Activated CD8-positive, alpha-beta memory T cell treated with anti-CD3 and anti-CD28 coated beads, Interleukin-2, amount 50 U/mL, for 24 hours (primary cell): ENCODE results near the gene KIF7.
A peak's percentile ranks its signal among the peaks of the same experiment; 100 is the strongest.

ENCODE experiments used
- DNase-seq: peaks from one replicate; pipeline ENCODE4 v3.0.0-alpha.2; 2020; ENCODE audit errors: extremely low read depth

KIF7 gene

DNA sequence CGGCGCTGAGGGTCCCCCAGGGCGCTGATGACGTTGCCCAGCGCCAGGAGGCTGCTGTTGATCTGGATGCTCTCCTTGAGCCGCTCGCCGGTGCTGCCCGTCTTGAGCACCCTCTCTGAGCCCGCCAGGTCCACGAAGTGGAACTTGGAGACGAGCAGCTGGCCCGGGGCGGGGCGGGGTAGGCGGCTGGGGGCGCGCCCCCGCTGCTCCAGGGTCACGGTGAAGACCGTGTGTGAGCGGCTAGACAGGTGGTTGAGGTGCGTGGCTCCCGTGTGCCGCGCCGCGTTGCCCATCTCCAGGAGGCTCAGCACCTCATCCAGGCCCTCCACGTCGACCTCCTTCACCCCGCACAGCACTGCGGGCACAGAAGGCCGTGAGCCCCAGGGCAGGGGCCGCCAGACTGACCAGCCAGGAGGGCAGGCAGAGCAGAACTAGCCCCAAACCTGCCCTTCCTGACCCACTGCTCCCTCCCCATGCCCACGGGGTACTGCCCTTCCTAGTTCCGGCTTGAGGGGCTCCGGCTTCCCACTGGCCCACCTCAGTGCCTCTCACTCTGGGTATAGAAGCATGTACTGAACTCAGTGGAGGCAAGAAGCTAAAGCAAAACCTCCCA lies 6.1 kb downstream of the KIF7 start:
- DNase-seq: no peak

DNA sequence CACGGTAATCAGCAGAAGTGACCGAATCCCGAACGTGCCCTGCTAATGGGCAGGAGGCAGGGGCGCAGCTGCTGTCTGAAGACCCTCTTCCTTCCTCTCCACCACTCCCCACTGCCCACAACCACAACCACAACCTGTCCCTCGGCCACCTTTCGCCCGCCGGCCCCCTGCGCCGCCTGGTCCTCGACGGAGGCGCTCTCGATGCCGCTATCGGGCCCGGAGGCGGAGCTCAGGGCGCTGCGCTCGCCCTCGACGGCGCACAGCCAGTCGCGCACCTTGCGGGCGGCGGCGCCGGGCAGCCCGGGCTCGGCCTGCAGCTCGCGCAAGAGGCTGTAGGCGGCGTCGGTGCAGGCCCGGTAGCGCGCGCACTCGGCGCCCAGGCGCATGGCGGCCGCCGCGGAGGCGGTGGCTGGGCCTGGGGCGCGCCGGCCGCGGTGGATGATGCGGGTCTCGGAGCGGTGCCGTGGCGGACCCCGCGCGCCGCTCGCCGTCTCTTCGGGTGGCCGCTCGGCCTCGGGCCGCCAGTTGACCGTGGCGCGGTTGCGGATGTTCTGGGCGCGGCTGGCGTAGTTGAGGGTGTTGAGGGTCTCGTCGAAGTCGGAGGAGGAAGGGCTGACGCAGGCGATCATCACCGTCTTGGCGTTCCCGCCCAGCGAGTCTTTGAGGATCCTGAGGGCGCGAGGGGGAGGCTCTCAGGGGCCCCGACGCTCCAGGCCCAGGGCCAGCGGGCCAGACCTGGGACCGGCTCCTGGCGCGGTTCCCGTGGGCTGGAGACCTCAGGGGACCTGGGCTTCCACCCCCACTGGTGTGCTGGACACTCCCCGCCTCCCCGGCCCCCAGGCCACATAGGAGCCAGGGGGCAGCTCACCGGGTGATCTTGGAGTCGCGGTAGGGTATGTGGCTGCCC lies 6.9 kb downstream of the KIF7 start:
- no peak for DNase-seq

DNA sequence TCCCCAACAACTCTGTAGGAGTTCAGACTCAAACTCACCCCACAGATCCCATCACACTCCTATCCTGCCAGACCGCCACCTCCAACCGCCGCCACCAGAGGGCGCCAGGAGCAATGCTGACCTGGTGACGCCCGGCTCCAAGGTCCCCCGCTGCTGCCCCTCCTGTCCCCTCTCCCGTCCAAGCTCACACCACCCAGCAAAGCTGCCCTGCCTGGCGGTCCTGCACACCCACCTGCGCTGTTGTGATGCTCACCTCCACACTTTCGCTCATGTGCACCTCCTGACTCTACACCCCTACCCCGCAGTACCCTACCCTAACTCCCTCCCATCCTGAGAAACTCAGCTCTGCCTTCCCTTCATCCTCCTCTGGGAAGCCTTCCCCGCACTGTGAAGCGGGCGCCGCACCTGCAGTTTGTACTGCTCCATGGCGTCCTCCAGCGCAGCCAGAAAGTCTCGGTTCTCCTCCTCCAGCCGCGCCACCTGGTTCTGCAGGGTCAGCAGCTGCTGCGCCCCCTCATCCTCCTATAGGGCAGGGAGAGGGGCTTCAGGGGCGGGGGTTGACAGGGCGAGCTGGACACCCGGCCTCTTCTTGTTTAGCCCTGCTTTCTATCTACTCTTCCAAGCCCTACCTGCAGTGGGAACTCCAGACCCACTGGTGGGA lies 7.9 kb downstream of the KIF7 start:
- peak; percentile 34 for DNase-seq

DNA sequence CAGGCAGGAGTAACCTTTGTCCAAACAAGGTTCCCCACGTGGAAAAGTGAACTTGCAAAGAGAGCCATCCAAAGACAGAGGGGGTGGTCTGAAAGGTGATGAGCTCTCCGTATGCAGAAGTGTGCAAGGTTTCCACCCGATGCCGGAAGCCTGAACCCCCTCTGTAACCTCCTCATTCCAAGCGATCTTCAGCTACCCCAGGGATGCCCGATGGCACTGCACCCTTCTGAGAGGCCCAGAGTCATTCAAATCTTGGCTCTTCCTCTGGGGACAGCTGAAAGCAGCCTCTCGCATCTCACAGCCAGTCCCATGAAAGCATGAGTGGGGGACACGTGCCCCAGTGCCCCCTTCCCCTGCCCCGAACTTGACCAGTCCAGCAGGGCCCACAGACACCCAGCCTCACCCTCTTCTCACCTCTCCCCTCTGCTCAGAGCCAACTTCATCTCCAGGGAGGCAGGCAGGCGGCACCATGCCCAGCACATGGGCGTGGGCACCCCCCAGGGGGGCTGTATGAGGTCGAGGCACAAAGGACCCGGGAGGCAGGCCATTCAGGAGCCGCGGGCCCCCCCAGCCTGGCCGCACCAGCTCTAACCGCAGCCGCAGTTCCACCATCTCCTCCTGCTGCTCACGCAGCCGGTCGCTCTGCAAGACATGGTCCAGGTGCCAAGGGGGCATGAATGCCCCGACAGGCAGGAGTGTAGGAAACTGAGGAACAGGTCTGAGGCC lies 8.7 kb downstream of the KIF7 start:
- no peak for DNase-seq

DNA sequence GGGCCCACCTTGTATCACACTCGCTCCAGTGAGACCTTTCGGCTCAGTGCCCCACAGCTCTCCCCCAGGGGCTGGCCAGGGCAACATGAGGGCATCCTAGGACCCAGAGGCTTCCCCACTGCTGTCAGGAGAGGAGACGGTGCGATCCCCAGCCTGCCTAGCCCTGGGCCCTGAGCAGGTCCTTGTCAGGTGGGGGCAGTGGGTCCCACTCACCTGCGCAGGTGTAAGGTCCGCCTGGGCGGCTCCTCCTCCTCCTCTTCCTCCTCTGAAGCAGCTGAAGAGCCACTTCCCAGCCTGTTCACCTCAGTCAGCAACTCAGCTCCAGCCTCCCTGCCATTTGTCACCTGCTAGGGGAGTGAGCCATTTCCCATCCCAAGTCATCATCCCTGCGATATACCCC lies 9.6 kb downstream of the KIF7 start:
- DNase-seq: no peak

DNA sequence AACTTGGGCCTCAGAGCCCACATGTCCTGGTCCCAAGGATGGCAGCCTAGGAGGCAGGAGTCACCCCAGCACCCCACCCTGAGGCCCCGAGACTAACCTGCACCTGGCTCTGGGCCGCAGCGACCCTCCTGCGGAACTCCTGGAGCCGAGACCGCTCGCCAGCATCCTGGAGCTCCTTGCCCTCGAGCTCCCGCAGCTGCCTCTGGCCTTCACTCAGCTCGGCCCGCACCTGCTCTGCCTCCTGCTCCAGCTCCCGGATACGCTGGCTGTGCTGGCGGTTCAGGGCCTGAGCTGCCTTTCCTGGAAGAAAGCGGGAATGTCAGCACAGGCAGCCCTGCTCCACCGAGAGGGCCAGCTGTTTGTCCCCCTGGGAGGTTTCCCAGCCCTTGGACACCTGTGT lies 13.2 kb downstream of the KIF7 start:
- no peak for DNase-seq

DNA sequence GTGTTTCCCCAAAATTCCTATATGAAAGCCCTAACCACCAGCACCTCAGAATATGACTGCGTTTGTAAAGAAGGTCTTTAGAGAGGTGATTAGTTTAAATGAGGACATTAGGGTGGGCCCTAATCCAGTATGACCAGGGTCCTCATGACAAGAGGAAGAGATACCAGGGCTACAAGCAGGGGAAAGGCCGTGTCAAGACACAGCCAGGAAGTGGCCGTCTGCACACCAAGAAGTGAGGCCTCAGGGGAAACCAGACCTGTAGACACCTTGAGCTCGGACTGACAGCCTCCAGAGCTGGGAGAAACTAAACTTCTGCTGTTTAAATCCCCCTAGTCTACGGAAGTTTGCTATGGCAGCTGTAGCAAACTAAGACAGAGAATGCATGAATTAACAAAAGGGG lies 14.2 kb downstream of the KIF7 start:
- no peak for DNase-seq

DNA sequence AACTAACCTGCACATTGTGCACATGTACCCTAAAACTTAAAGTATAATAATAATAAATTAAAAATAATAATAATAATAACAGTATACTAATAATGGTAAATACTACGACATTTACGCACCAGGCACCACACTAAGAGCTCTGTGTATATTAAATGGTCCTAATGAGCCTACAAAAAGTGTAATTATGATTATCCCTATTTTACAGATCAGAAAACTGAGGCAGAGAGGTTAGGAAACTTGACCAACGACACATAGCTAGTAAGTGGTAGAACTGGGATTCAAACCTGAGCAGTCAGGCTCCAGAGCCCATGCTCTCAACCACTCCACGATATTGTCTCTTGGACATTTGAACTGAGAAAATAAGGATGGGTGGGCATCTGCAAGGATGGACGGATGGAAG lies 15.0 kb downstream of the KIF7 start:
- no peak for DNase-seq

DNA sequence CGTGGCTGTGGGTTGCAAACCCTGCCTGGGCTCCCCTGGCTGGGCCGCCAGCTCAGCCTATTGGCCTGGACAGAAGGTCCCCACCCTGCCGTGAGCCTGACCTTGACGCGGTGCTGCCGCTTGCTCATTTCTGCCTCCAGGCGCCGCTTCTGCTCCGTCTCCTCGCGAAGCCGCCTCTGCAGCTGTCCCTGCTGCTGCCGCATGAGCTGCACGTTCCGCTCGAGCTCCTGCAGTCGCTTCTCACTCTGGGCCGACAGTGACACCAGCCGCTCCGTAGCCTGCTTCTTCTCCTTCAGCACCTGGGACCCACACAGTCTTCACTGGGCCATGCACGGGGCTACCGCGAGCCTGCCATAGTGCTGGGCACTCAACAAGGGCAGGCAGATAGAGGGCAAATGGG lies 21.7 kb downstream of the KIF7 start:
- DNase-seq: no peak

DNA sequence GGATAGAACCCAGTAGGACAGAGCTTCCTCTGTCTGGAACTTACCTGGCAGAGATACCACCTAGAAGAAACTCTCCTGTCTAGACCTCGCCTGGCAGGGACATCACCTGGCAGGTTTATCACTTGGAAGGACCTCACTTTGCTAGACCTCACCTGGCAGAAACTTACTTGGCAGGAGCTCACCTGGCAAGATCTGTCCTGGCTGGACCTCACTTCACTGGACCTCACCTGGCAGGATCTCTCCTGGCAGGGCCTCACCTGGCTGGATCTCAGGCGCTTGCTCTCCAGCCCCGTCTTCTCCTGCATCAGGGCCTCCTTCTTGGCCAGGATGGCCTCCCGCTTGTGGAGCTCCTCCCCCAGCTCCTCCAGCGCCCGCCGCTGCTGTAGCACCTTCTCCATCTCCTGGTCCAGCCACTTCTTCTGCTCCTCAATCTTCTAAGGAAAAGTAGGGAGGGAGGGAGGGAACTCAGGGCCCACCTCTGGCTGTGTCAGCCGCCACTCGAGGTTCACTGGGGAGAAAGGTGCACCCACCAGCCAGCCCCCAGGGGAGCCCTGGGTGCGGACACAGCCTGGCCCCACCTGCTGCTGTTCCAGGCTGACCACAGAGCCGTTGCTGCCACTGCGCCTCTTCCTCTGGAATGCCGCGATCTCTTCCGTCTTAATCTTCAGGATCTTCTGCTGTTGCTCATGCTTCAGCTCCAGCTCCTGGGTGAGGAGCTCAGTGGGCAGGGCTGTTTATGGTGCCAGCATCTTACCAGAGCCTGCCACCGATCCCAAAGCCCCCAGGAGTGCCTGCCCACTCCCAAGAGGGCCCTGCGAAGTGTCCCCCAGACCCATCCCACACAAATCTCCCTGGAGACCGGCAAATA lies 22.5 kb downstream of the KIF7 start:
- no peak for DNase-seq

DNA sequence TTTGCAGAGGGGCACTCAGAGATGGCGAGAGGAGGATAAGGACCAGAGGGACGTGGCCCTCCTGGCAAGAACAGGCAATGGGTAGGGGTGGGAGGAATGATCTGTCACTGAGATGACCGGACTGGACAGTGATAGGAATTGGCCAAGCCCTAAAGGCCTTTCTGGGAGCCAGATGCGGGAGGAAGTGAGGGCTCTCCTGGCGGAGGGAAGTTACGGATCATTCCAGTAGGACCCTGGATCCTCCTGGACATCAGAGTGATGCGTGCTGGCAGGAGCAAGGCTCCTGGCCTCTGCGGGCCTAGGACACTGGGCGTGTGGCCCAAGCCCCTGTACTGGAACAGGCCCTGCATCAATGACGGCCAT lies 23.4 kb downstream of the KIF7 start:
- no peak for DNase-seq

DNA sequence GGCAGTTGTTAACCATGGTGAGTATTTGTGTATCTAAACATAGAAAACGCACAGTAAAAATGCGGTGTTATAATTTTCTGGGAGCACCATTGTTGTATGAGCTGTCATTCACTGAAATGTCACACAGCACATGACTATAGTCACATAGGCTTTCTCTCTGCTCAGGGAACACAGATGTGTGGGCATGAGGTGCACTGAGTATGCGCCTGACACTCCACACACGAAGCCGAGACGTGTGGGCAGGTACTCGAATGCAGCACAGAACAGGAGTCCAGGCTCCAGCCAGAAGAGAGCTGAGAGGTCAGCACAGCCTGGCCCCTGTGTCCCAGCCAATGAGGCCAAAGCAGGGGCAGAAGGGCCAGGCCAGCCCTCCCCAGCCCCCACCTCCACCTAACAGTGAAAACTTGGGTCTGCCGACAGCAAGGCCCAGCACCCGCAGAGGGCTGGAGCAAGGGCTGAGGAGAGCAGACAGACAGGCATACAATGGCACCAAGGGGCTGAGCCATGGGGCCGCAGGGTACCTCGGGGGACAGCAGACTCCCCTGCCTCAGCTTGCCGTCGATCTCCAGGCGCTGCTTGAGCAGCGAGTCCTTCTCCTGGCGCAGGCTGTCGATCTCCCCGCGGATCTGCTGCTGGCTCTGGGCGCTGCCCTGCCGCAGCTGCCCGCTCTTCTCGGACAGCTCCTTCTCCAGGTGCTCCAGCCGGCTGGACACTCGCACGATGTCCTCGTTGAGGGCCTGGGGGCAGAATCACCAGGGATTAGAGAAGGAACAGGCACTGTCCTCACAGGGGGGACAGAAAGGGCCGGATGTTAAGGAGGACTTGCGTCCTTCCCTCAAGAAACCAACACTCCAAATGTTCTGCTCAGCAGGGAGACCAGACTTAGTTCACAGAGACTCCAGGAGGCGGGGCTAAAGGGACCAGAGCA lies 24.0 kb downstream of the KIF7 start:
- DNase-seq: no peak

DNA sequence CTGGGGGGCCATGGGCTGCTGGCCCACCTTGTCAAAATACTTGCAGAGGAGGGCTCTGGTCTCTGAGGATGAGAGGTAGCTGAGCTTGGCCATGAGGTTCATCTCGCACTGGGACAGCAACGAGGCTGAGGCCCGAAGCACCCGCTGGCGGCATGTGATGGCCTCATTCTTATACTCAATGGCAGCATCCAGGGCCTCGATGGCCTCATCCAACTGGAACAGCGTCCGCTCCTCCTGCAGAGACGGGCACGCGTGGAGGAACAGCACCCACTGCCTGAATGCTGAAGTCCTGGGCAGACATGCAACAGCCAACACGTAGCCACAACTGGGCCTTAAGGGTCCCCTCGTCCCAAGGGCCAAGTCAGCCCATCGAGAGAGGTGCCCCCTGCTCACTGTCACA lies 25.0 kb downstream of the KIF7 start:
- no peak for DNase-seq

DNA sequence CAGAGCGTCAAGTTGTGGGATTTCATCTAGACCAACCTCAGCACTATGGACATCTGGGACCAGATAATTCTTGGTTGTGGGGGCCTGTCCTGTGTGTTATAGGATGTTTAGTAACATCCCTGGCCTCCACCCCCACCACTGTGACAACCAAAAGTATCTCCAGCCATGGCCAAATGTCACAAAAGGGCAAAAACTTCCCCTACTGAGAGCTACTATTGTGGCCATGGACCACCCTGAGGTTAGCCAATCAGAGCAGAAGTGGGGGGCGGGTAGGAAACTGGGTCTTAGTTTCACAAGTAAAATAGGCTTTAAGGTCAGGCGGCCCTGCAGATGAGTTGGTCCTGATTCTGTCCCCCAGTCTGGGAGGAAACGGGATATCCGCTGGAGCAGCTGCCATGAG lies 25.4 kb downstream of the KIF7 start:
- DNase-seq: no peak

DNA sequence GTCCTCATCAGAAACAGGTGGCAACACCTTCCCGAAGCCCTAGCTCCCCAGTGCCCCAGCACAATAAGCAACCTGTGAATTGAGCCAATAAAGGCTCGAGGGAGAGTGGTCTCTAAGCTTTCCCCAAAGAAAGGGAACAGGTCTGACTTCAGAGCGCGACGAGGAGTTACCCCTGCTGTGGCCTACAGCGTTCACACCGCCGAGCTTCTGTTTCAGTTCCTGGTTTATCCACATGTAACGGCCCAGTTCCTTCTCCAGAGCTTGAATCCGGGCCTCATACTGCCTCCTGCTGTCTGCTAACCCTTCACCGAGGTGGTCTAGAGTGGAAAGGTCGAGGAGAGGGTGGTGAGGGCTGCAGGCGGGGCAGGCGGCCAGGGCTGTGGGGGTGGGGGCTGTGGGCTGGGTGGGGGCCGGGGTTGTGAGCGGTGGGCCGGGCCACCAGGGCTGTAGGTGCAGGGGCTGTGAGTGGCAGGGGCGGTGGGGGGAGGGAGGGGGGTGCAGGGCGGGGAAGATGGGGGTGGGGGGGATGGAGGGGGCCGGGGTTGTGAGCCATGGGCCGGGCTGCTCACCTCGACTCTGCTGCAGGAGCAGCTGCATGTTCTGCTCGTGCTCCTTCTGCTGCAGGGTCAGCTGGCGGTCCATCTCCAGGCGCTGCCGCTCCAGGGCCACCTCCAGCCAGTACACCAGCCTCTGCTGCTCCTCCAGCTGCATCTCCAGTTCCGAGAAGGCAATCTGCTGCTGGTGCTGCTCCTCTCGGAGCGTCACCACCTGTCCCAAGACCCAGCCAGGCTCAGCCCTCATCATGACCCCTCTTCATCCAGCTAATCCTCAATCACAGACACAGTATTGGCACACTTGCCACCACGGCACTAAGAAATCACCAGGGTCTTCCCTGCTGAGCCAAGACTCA lies 26.2 kb downstream of the KIF7 start:
- DNase-seq: no peak

DNA sequence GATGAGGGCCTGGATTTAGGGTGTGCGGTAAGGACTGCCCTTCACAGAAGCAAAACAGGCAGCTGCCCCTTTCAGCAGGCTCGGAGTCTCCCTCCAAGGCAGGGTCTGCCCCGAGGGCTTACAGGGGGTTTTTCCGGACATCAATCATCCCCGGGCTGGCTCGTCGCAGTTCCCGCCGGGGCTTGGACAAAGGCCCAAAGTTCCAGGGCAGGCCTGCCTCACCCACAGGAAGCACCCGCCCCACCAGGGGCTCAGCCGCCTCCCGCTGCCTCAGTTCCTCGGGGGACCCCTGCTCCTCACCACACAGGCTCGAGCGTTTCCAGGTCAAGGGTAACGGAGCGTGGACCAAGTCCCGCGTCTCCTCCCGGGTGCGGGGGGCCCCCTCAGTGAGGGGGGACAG lies 27.0 kb downstream of the KIF7 start:
- no peak for DNase-seq

DNA sequence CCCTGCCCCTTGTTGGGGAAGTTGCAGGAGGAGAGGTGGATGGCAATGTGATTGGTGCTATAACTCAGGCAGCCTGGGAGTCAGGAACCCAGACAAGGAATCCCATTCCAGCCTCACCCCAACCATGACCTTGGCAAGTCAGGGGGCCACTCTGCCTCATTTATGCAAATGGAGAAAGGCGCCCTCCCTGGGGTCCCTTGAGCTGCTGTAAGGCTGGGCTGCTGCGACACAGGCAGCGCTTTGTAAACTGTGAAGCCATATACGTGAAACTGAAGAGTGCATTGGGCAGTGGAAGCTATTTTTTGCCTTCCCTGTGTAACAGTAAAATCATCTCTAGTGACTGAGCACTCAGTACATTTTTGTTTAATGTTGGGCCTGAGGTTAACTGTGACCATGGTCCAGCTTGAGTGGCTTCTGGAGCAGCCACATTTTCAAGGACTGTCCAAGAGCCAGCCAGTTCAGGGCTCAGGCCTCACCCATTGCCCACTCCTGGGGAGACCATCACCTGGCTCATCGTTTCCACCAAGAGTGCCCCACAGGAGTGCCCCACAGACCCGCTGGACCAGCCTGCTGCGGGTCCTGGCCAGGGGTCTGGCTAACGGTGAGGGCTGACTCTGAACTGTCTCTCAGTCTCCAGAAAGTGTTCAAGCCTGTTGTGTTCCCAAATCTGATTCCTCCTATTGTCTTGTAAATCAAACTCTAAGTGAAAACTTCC lies 27.9 kb downstream of the KIF7 start:
- no peak for DNase-seq

DNA sequence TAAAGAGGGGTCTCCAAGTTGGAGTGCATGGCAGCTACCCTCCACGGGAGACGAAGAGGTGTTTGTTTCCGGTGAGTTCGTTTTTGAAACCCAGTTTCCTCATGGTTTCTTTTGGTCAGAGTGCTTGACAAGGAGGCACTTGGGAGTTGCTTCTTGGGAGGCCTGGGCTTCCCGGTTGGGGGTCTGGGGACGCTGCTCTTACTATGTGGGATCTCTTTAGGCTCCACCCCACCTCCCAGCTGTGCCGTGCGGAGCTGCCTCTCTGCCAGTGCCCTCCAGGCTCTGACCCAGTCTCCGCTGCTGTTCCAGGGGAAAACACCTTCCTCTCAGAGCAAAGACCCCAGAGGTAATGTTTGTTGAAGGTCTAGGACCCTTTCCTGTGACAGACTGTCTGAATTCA lies 29.6 kb downstream of the KIF7 start:
- no peak for DNase-seq

DNA sequence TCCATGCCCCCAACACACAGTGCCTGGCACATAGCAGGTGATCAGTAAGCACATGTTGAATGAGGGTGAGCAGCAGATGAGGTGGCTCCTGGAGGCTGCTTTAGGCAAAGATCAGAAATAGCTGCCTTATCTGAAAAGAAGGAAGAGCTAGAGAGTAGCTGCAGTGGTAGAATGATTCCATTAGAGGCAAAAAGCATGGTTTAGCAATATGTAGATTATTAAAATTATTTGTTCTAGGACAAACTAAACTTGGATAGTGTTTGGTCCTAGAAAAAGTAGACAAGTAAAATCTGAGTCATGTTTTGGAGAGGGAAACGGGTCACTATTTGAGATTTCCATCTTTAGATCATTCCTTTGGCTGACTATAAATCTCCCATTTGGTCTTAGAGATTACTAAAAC lies 32.1 kb downstream of the KIF7 start:
- DNase-seq: no peak
